GM12801 (cell line): Measurements from ENCODE around the gene LSMEM2.

Experiments used
- TF ChIP-seq, protein P1 (sequence below): IDR thresholded peaks from one replicate; pipeline ENCODE4 v1.5.1; 2011; ENCODE audit warnings: control low read depth; ENCODE audit not compliant: insufficient read length; ENCODE audit errors: extremely low read depth

Gene LSMEM2

DNA sequence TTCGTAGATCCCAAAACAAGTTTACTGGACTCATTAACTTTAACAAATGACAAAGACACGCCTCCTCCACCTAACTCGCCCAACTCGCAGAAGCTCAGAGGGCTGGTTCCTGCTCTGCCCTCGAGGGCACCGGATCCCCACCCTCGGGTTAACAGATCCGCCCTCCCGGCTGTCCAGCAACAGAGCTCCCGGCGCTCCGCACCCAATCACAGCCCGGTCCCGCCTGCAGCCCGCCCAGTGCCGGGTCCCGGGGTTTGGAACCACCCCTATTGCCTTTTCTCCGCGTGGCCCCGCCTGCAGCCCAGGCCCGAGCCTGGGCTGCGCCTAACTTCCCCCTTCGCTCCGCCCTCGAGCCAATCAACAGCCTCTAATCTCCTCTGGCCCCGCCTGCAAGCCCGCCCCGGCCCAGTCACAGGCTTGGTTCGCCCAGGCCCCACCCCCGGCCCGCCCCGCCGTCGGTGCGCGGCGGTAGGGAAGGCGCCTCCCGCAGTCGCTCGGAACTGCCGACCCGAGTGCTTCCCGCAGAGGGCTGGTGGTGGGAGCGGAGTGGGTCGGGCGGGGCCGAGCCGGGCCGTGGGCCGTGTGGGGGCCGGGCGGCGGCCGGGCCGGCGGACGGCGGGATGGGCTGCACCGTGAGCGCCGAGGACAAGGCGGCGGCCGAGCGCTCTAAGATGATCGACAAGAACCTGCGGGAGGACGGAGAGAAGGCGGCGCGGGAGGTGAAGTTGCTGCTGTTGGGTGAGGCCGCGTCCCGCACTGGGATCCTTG is 43.0 kb upstream of the LSMEM2 start, which contains the start of gene GNAI2:
TSS of gene GNAI2 (plus strand) at position 489 of the 768 bp plus-strand sequence. CDS start at position 621, 132 bp downstream.
- TF ChIP-seq, protein P1, sequence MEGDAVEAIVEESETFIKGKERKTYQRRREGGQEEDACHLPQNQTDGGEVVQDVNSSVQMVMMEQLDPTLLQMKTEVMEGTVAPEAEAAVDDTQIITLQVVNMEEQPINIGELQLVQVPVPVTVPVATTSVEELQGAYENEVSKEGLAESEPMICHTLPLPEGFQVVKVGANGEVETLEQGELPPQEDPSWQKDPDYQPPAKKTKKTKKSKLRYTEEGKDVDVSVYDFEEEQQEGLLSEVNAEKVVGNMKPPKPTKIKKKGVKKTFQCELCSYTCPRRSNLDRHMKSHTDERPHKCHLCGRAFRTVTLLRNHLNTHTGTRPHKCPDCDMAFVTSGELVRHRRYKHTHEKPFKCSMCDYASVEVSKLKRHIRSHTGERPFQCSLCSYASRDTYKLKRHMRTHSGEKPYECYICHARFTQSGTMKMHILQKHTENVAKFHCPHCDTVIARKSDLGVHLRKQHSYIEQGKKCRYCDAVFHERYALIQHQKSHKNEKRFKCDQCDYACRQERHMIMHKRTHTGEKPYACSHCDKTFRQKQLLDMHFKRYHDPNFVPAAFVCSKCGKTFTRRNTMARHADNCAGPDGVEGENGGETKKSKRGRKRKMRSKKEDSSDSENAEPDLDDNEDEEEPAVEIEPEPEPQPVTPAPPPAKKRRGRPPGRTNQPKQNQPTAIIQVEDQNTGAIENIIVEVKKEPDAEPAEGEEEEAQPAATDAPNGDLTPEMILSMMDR, result no peak

DNA sequence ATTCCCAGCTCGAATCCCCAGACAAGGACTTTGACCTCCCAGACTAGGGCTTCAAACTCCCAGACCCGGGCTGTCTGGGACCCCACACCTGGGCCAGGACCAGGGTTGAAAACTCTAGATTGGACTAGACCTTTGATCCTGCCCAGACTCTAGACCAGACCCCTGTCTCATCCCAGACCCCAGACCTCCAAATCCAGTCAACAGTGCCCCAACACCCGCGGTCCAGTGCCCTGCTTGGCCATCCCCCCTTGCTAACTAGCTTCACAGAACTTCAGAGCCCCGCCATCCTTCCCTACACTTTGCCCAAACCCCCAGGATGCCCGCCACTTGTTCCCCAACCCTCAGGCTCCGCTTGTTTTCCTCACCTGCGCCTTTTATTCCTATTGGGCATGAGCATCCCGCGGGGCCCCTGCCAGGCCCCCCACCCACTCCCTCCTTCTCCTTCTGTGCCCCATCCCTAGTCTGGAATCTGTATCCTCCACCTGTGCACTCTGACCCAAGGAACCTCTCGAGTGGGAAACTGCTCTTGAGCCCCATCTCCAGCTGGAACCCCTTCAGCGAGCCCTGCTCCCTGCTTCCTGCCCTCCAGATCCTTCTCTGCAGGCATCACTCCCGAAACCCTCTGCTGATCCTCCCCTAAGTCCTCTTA is 42.3 kb upstream of the LSMEM2 start:
- TF ChIP-seq, protein P1, result no peak

DNA sequence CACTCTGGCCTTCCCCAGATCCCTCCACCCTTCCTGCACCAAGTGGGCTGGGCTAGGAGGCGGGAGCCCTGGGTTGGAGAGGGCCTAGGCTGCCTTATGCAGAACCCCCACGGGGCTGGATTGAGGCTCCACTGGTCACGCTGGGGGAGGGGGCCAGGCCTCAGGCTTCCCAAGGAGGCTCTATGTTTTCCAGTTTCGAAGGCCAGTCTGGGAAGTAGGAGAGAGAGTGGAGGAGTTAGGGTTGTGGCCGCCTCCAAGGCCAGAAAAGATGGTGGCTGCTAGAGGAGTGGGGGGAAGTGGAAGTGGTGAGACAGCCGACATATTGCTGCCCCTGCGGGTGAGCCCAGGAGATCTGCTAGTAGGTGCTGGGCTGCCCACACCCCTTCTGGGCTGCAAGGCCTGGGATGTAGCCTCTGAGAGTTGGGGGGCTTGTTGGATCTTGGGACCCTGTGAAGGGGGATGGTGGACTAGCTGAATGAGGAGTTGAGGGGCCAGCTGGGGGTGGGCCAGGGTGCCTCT is 41.7 kb upstream of the LSMEM2 start:
- TF ChIP-seq, protein P1, result no peak

DNA sequence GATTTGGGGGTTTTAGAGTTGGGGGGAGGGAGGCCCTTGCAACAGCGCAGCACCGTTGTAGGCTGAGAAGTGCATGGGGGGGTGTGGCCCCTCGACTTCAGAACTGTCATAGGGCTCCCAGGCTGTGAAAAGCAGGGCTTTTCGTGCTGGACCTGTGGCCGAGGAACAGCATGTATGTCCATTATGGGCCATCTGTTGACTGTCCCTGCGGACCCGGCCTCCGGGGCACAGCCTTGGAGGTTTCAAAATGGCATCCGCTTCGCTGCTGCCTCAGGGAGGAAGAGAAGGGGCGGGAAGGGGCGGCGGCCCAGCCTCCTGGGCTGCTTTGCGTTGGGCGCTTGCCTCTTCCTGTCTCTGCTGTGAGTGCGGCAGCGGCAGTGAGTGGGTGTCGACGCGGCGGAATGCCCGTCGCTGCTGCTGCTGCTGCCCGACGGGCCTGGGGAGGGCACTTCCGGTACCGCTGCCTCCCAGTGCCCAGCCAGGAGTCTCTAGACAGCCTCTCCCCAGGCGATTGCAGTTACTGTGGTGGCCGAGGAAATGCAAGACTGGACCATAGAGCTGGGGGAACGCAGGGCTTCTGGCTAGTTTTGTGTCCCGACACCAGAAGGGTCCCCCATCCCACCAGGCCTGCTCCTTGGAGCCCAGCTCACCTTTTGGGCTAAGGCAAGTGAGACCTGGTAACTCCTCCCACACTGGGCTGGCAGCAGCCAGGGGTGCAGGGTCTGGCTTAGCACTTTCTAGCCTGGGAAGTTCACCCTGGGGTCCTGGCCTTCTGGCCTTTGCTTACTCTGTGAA is 40.9 kb upstream of the LSMEM2 start:
- TF ChIP-seq, protein P1, result no peak

DNA sequence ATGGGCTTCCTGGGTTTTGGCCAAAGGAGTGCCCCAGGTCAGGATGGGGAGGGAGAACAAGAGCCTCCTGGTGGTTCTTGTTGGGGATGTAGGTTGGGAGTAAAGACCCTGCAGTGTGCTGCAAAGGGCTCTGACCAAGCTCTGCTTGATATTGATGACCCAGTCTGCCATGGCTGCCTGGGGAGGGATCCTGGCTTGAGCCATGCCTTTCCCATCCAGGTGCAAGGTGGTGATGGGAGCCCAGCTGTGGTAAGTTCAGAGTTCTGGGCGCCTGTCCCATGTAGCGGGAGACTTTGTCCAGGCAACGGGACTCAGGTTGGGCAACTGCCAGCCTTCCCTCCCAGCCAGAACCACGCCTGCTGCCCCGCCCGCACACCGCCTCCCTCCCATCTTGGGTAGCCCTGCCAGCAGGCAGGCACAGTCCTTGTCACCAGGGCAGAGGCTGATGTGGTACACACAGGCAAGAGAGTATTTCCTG is 40.3 kb upstream of the LSMEM2 start:
- TF ChIP-seq, protein P1, result no peak

DNA sequence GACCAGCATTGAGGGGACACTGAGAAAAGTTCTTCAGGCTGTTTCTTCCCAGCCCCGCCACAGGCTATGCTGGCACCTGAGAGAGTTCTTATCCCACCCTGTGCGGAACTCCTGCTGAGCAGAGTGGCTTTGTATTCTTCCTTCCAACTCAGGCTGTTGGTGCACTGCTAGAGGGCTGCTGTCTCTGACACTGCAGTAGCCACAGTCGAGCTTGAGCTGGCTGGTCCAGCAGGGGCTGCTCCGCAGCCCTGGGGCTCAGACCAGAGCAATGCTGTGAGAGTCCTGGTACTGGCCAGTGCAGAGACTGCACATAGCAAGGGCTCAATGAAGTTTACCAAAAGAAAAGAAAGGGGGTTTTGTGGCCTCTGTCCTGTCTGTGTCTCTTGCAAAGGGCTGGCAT is 39.2 kb upstream of the LSMEM2 start:
- TF ChIP-seq, protein P1, result no peak

DNA sequence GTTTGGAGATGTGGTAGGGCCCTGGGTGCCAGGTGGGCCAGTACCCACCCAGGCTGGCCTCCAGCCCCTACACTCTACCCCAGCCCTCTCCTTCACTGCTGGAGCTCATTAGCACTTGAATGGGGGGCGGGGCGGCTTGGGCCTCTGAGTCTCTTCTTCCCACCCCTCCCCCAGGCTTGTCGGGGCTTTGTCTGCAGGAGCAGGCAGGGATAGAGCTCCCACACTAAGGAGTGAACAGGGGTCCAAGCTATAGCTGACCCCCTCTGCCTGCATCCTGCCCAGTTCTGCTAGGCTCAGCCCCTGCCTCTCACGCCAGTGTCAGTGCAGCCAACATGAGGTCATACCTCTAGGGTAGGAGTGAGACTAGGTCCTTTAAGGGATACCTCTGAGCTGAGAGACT is 37.7 kb upstream of the LSMEM2 start:
- TF ChIP-seq, protein P1, result no peak
